ENCODE data around the gene DDR1. TPM values are rescaled to one million over a fixed set of nuclear protein-coding genes. Genes with fewer than 3 reads are reported as not detected.
A peak's percentile ranks its signal among the peaks of the same experiment; 100 is the strongest.

The DDR1 gene
- polyA plus RNA-seq, 1 donor (not counting 4 experiments of a cell fraction or from before 2014, with no cell fraction given) = 104 TPM

- no peak overlapping the region for H3K27ac ChIP-seq (ENCODE audit: control insufficient read depth, insufficient read depth, low read length)
- no peaks in the 10 kb centered on the region for H3K9me1 ChIP-seq (ENCODE audit: control insufficient read depth, extremely low read depth, insufficient read depth, low read length)
- no peaks in the 10 kb centered on the region for H3K79me2 ChIP-seq (ENCODE audit: control insufficient read depth, insufficient read depth, low read length)
- FAIRE-seq (no peak), DNase-seq (ENCODE audit: low read depth, low spot score) (no peak)
- H3K36me3 ChIP-seq (ENCODE audit: control insufficient read depth in 2 of 2, extremely low read depth in 1 of 2, insufficient read depth in 2 of 2, low read length in 2 of 2) = no peaks in the 10 kb centered on the region
- TF ChIP-seq EZH2 (IDR thresholded peaks at IDR 0.05; ENCODE audit: low read length) (no peak), CTCF (optimal IDR thresholded peaks at IDR 0.05 in 1 of 3, IDR thresholded peaks at IDR 0.05 in 1 of 3, conservative IDR thresholded peaks at IDR 0.05 in 1 of 3; ENCODE audit: extremely low read depth in 1 of 3, insufficient read depth in 2 of 3, low read length in 3 of 3) (no peak)
- no peak overlapping the region for H3K4me2 ChIP-seq (ENCODE audit: control insufficient read depth, extremely low read depth, insufficient read depth, low read depth, low read length)
- no peaks in the 10 kb centered on the region for H4K20me1 ChIP-seq (ENCODE audit: control insufficient read depth, extremely low read depth, insufficient read depth, low read length)
- H3K9me3 ChIP-seq (ENCODE audit: control insufficient read depth, low read depth, low read length) = no peaks in the 10 kb centered on the region
- H3K4me1 ChIP-seq (ENCODE audit: control insufficient read depth, extremely low read depth, insufficient read depth, low read length) = peaks cover 6% of the 10 kb centered on the region
- no peak overlapping the region for H3K9ac ChIP-seq (ENCODE audit: control insufficient read depth, extremely low read depth, insufficient read depth, low read length)
- no peak overlapping the region for H2AFZ ChIP-seq (ENCODE audit: control insufficient read depth, low read length)
- H3K4me3 ChIP-seq (ENCODE audit: control insufficient read depth in 2 of 3, extremely low read depth in 1 of 3, insufficient read depth in 2 of 3, low read depth in 1 of 3, low read length in 3 of 3) = no peak overlapping the region
- dilution Hi-C loops (cut with MboI; ENCODE audit: extremely low pct_ligation_motif_present, low sequenced_read_pairs) = loop anchor here (25.0 kb wide), 1 partner anchor 129 kb away; no protein-coding TSS in a partner anchor
- H3K27me3 ChIP-seq (ENCODE audit: control insufficient read depth, extremely low read depth, insufficient read depth, low read length) = no peaks in the 10 kb centered on the region
Observed at GRCh38 chr6:30932665-30933365, 48.5 kb downstream of the DDR1 start.

- Histone ChIP-seq H3K9me1 (ENCODE audit: control insufficient read depth, extremely low read depth, insufficient read depth, low read length) (no peaks in the 10 kb centered on the region), H3K4me1 (ENCODE audit: control insufficient read depth, extremely low read depth, insufficient read depth, low read length) (peaks cover 9% of the 10 kb centered on the region), H4K20me1 (ENCODE audit: control insufficient read depth, extremely low read depth, insufficient read depth, low read length) (no peaks in the 10 kb centered on the region), H3K27ac (ENCODE audit: control insufficient read depth, insufficient read depth, low read length) (no peak overlapping the region), H2AFZ (ENCODE audit: control insufficient read depth, low read length) (no peak overlapping the region), H3K4me2 (ENCODE audit: control insufficient read depth, extremely low read depth, insufficient read depth, low read depth, low read length) (no peak overlapping the region), H3K79me2 (ENCODE audit: control insufficient read depth, insufficient read depth, low read length) (no peaks in the 10 kb centered on the region), H3K9me3 (ENCODE audit: control insufficient read depth, low read depth, low read length) (no peaks in the 10 kb centered on the region), H3K4me3 (ENCODE audit: control insufficient read depth in 2 of 3, extremely low read depth in 1 of 3, insufficient read depth in 2 of 3, low read depth in 1 of 3, low read length in 3 of 3) (no peak overlapping the region), H3K36me3 (ENCODE audit: control insufficient read depth in 2 of 2, extremely low read depth in 1 of 2, insufficient read depth in 2 of 2, low read length in 2 of 2) (no peaks in the 10 kb centered on the region), H3K9ac (ENCODE audit: control insufficient read depth, extremely low read depth, insufficient read depth, low read length) (no peak overlapping the region), H3K27me3 (ENCODE audit: control insufficient read depth, extremely low read depth, insufficient read depth, low read length) (no peaks in the 10 kb centered on the region)
- DNase-seq (ENCODE audit: low read depth, low spot score) = no peak
- dilution Hi-C loops (cut with MboI; ENCODE audit: extremely low pct_ligation_motif_present, low sequenced_read_pairs) = loop anchor here (25.0 kb wide), 1 partner anchor 127 kb away; no protein-coding TSS in a partner anchor
- peak; percentile 13 for FAIRE-seq
- TF ChIP-seq CTCF (optimal IDR thresholded peaks at IDR 0.05 in 1 of 3, IDR thresholded peaks at IDR 0.05 in 1 of 3, conservative IDR thresholded peaks at IDR 0.05 in 1 of 3; ENCODE audit: extremely low read depth in 1 of 3, insufficient read depth in 2 of 3, low read length in 3 of 3) = no peak
- no peak for TF ChIP-seq EZH2 (IDR thresholded peaks at IDR 0.05; ENCODE audit: low read length)
Observed at GRCh38 chr6:30935018-30935417, 50.7 kb downstream of the DDR1 start.
